K562 (cell line): ENCODE measurements around the gene CYBB. TPM values are rescaled to one million over a fixed set of nuclear protein-coding genes. Genes with fewer than 3 reads are reported as not detected.

Experiments used
- ATAC-seq: fragments of 200-7000 bp; cut with Tn5 transposase; 3 replicates; pipeline ENCODE4 v1.9.1; 2020; ENCODE audit warnings: moderate library complexity
- BruUV-seq: library from RNA; stranded (reverse); fragments of 400-500 nt; replicated peaks from 2 replicates; lab custom pipeline; 2021; lab: Mats Ljungman, UMichigan
- CTCF ChIA-PET: fragments of 300-600 bp; formaldehyde crosslinking; extraction: SDS; loops from one replicate; lab custom pipeline; 2021; ENCODE audit warnings: low intra/inter-chr PET ratio; lab: Yijun Ruan, JAX
- POLR2A ChIA-PET: fragments of 300-600, 350-650 bp; sonication (Branson Sonifier 250); formaldehyde crosslinking; extraction: SDS; loops from one replicate; lab custom pipeline; 2021; ENCODE audit warnings: antibody characterized with exemption, inconsistent platforms; lab: Yijun Ruan, JAX
- DNase-seq, 4 experiments: peaks; one replicate each; pipeline versions ENCODE4 v3.0.0 to v3.0.0-alpha.2; 2011 to 2018; ENCODE audit warnings: low spot score in 3 of 4, mixed read lengths in 3 of 4; ENCODE audit errors: extremely low read depth in 1 of 4
- FAIRE-seq: peaks from 2 replicates; lab custom pipeline; 2011; peaks lifted over from hg19 to GRCh38; lab: Jason Lieb, UNC
- H2AFZ ChIP-seq: 2 replicates; pipeline ENCODE4 v1.6.0; 2011; ENCODE audit warnings: low read depth, low read length, control low read depth, inconsistent platforms
- H3K27ac ChIP-seq: fragments of 200-600 bp; 3 replicates; pipeline ENCODE4 v1.8.0; 2011; ENCODE audit warnings: low read depth, mild to moderate bottlenecking, control low read depth, inconsistent platforms, low read length, moderate library complexity, mixed read lengths; ENCODE audit errors: extremely low read depth
- H3K27me3 ChIP-seq, 2 experiments: fragments of 300-600 bp in 1 of 2; 2 replicates in 1 of 2; 3 replicates in 1 of 2; pipeline versions ENCODE4 v1.6.0 to v1.8.0; 2011; ENCODE audit warnings: inconsistent platforms in 2 of 2, low read length in 2 of 2, mild to moderate bottlenecking in 1 of 2, mixed read lengths in 1 of 2, moderate library complexity in 1 of 2; ENCODE audit not compliant: control insufficient read depth in 2 of 2, insufficient read depth in 2 of 2
- H3K36me3 ChIP-seq: fragments of 300-600 bp; 3 replicates; pipeline ENCODE4 v1.8.0; 2011; ENCODE audit warnings: mild to moderate bottlenecking, low read length, inconsistent platforms; ENCODE audit not compliant: control insufficient read depth, insufficient read depth
- H3K4me1 ChIP-seq, 2 experiments: fragments of 200-600 bp in 1 of 2; replicated peaks in 1 of 2; 2 replicates in 1 of 2; 3 replicates in 1 of 2; pipeline versions ENCODE4 v1.5.1 to v1.8.0; 2011; ENCODE audit warnings: inconsistent platforms in 2 of 2, low read length in 2 of 2, mild to moderate bottlenecking in 1 of 2, mixed read lengths in 1 of 2, moderate library complexity in 1 of 2; ENCODE audit not compliant: control insufficient read depth in 2 of 2, insufficient read depth in 2 of 2
- H3K4me2 ChIP-seq: 2 replicates; pipeline ENCODE4 v1.6.1; 2011; ENCODE audit warnings: low read length, control low read depth, inconsistent platforms, mixed read lengths; ENCODE audit not compliant: insufficient read depth
- H3K4me3 ChIP-seq: fragments of 200-600 bp; sonication (generic), shearing (Covaris generic); 2 replicates; pipeline ENCODE4 v1.5.1; 2016; ENCODE audit warnings: control low read depth, inconsistent platforms
- H3K79me2 ChIP-seq: fragments of 200-600 bp; 3 replicates; pipeline ENCODE4 v1.8.0; 2011; ENCODE audit warnings: low read length, inconsistent platforms; ENCODE audit not compliant: control insufficient read depth, insufficient read depth
- H3K9ac ChIP-seq, 2 experiments: 2 replicates each; pipeline versions ENCODE4 v1.6.0 to v1.6.1; 2011; ENCODE audit warnings: low read depth in 2 of 2, low read length in 2 of 2, control low read depth in 1 of 2, inconsistent platforms in 1 of 2, mild to moderate bottlenecking in 1 of 2, mixed read lengths in 1 of 2; ENCODE audit not compliant: insufficient read depth in 1 of 2
- H3K9me1 ChIP-seq: one replicate; pipeline ENCODE4 v1.6.0; 2011; ENCODE audit warnings: inconsistent platforms, mild to moderate bottlenecking, low read length, moderate library complexity; ENCODE audit not compliant: control insufficient read depth, insufficient read depth
- H3K9me3 ChIP-seq: replicated peaks from 2 replicates; pipeline ENCODE4 v1.5.1; 2011; ENCODE audit warnings: low read depth, low read length, inconsistent platforms; ENCODE audit not compliant: control insufficient read depth, insufficient read depth
- H4K20me1 ChIP-seq: replicated peaks from 2 replicates; pipeline ENCODE4 v1.6.1; 2011; ENCODE audit warnings: low read length, inconsistent platforms, mixed read lengths; ENCODE audit not compliant: control insufficient read depth, insufficient read depth
- ARID1B ChIP-seq: fragments of 450-650 bp; IDR thresholded peaks from 2 replicates; pipeline ENCODE4 v1.6.1; 2016; ENCODE audit warnings: antibody characterized with exemption, mild to moderate bottlenecking, inconsistent platforms
- CREBBP ChIP-seq: IDR thresholded peaks from one replicate; pipeline ENCODE4 v1.6.1; 2012; ENCODE audit warnings: low read depth, mild to moderate bottlenecking, control low read depth, inconsistent platforms, low read length
- DNMT1 ChIP-seq: fragments of 450-650 bp; IDR thresholded peaks from 2 replicates; pipeline ENCODE4 v1.6.1; 2016; ENCODE audit warnings: antibody characterized with exemption, mild to moderate bottlenecking
- ETS2 ChIP-seq: IDR thresholded peaks from 2 replicates; pipeline ENCODE4 v1.6.1; 2016; ENCODE audit warnings: borderline replicate concordance, missing genetic modification characterization, mild to moderate bottlenecking, moderate library complexity, missing compliant biosample characterization; ENCODE audit not compliant: poor library complexity, severe bottlenecking
- PRPF4 ChIP-seq: fragments of 200-400 bp; formaldehyde crosslinking; IDR thresholded peaks from one replicate; pipeline ENCODE4 v1.6.1; 2017; ENCODE audit warnings: low read length, low read depth, mild to moderate bottlenecking; ENCODE audit not compliant: insufficient read depth, poor library complexity, severe bottlenecking
- RFX7 ChIP-seq: fragments of 250-450 bp; sonication (Bioruptor Pico); IDR thresholded peaks from 2 replicates; pipeline ENCODE4 v1.5.1; 2021; ENCODE audit warnings: mild to moderate bottlenecking
- SMARCA4 ChIP-seq: fragments of 450-650 bp; IDR thresholded peaks from 2 replicates; pipeline ENCODE4 v1.6.1; 2016
- SMARCB1 ChIP-seq: IDR thresholded peaks from 2 replicates; pipeline ENCODE4 v1.6.1; 2011; ENCODE audit warnings: improper control_type of control experiment, low read depth; ENCODE audit not compliant: insufficient read length
- THRAP3 ChIP-seq: fragments of 450-650 bp; IDR thresholded peaks from 2 replicates; pipeline ENCODE4 v1.6.1; 2016; ENCODE audit warnings: mild to moderate bottlenecking, inconsistent platforms, borderline replicate concordance
- ZNF316 ChIP-seq: fragments of 450-650 bp; IDR thresholded peaks from 2 replicates; pipeline ENCODE4 v1.6.1; 2016
- ZNF766 ChIP-seq: fragments of 200-800 bp; sonication (Bioruptor generic); conservative IDR thresholded peaks from 2 replicates; pipeline ENCODE4 v1.6.1; 2016; ENCODE audit warnings: missing genetic modification characterization, missing compliant biosample characterization
- WGBS: fragments of 100-300 bp; shearing (Covaris generic); methylation state at CpG from one replicate; pipeline ENCODE4 v1.1.6; 2016; ENCODE audit warnings: low coverage, mixed read lengths; ENCODE audit not compliant: insufficient coverage; ENCODE audit errors: missing lambda C conversion rate; 5-methylcytosine and 5-hydroxymethylcytosine counted together
- in situ Hi-C: fragments of 300-500 bp; cut with MboI; formaldehyde crosslinking; loops from 4 replicates; pipeline ENCODE4 v1.15.0; 2018; ENCODE audit warnings: inconsistent platforms, mixed read lengths
- intact Hi-C: fragments of 100-400 bp; cut with micrococcal nuclease; formaldehyde crosslinking; loops from 2 replicates; pipeline ENCODE4 v1.14.2; 2022
- polyA plus RNA-seq, 8 experiments: library from polyadenylated mRNA; depleted of rRNA in 4 of 8; stranded (reverse) in 5 of 8; unstranded in 3 of 8; fragments of >200 nt; fragmentation: Nextera tagmentation in 2 of 8; fragmentation: Illumina TruSeq in 1 of 8; extraction: Ambion mirVana in 2 of 8; extraction: Trizol in 1 of 8; gene quantifications; 2 replicates each; pipeline versions ENCODE4 v1.2.1 to v1.2.3, GENCODE V29; 2011 to 2014; ENCODE audit warnings: inconsistent platforms in 1 of 8, missing spikeins in 1 of 8
- total RNA-seq, 7 experiments: library from RNA; depleted of rRNA in 6 of 7; stranded (reverse); fragments of >200 nt in 6 of 7; fragmentation: Illumina TruSeq in 2 of 7; extraction: Trizol in 2 of 7; gene quantifications; 2 replicates each; pipeline versions ENCODE4 v1.2.1 to v1.2.3, GENCODE V29; 2011 to 2021; ENCODE audit warnings: low replicate concordance in 1 of 7

CYBB gene
- total and polyA plus RNA-seq, 9 of the 15 experiments (the other 6 are each of a cell fraction or from before 2014, with no cell fraction given) = 0.25 to 1.3 (median 0.74) TPM

GRCh38 chrX:37782359-37782758 lies 2.5 kb downstream of the CYBB start:
- FAIRE-seq (no peak), DNase-seq (no peak), ATAC-seq (no peak)
- ChIA-PET POLR2A (no interaction called here), CTCF (no interaction called here)
- no peak overlapping the region for H2AFZ ChIP-seq
- H3K9me1 ChIP-seq = no peaks in the 10 kb centered on the region
- in situ Hi-C loops = no loop called here
- no peak overlapping the region for H3K4me2 ChIP-seq
- intact Hi-C loops = no loop called here
- H3K4me1 ChIP-seq = peaks cover 0 to 11% of the 10 kb centered on the region in 2 experiments; a peak in 3 of 5 replicates
- H3K9me3 ChIP-seq = no peaks in the 10 kb centered on the region
- TF ChIP-seq THRAP3 (no peak), SMARCA4 (no peak), SMARCB1 (no peak), ZNF766 (no peak), CREBBP (no peak), DNMT1 (no peak), RFX7 (CRISPR knock-in tag) (no peak), ZNF316 (no peak), ETS2 (tag) (no peak), ARID1B (no peak), PRPF4 (no peak)
- H3K79me2 ChIP-seq = no peaks in the 10 kb centered on the region
- BruUV-seq = no TSS peak
- H3K4me3 ChIP-seq = no peak overlapping the region
- H3K36me3 ChIP-seq = no peaks in the 10 kb centered on the region
- H4K20me1 ChIP-seq = no peaks in the 10 kb centered on the region
- no peaks in the 10 kb centered on the region for H3K27me3 ChIP-seq
- no peak overlapping the region for H3K9ac ChIP-seq
- H3K27ac ChIP-seq = no peak overlapping the region
- WGBS = 31% methylated on average over 1 of the region's 1 CpG
